DND-41 (cell line): ENCODE measurements around the gene UPF3A.

Experiments used
- ATAC-seq: fragments of 200-7000 bp; cut with Tn5 transposase; 3 replicates; pipeline ENCODE4 v1.9.1; 2021; ENCODE audit warnings: low read depth; ENCODE audit not compliant: insufficient read depth
- DNase-seq: peaks from one replicate; pipeline ENCODE4 v3.0.0-alpha.2; 2020
- H2AFZ ChIP-seq: 2 replicates; pipeline ENCODE4 v1.6.0; 2012; ENCODE audit warnings: low read depth, low read length
- H3K27ac ChIP-seq: 2 replicates; pipeline ENCODE4 v1.5.1; 2012; ENCODE audit warnings: low read length, inconsistent platforms
- H3K27me3 ChIP-seq: fragments of 200-600 bp; sonication (generic); 2 replicates; pipeline ENCODE4 v1.6.0; 2012; ENCODE audit warnings: low read length, mild to moderate bottlenecking, inconsistent platforms; ENCODE audit not compliant: insufficient read depth, poor library complexity
- H3K36me3 ChIP-seq: 2 replicates; pipeline ENCODE4 v1.5.1; 2012; ENCODE audit warnings: low read length, inconsistent platforms; ENCODE audit not compliant: insufficient read depth
- H3K4me1 ChIP-seq: 2 replicates; pipeline ENCODE4 v1.5.1; 2012; ENCODE audit warnings: mild to moderate bottlenecking, low read length; ENCODE audit not compliant: insufficient read depth
- H3K4me2 ChIP-seq: 2 replicates; pipeline ENCODE4 v1.6.0; 2012; ENCODE audit warnings: mild to moderate bottlenecking, moderate library complexity, low read length, inconsistent platforms; ENCODE audit not compliant: insufficient read depth
- H3K4me3 ChIP-seq, 2 experiments: fragments of 200-600 bp in 1 of 2; shearing (Covaris generic) in 1 of 2; 2 replicates each; pipeline ENCODE4 v1.5.1; 2012 to 2016; ENCODE audit warnings: inconsistent platforms in 2 of 2, low read length in 2 of 2, mild to moderate bottlenecking in 2 of 2, low read depth in 1 of 2, moderate library complexity in 1 of 2
- H3K79me2 ChIP-seq: 2 replicates; pipeline ENCODE4 v1.6.0; 2012; ENCODE audit warnings: low read length, inconsistent platforms; ENCODE audit not compliant: insufficient read depth
- H3K9ac ChIP-seq: 2 replicates; pipeline ENCODE4 v1.6.0; 2012; ENCODE audit warnings: low read depth, mild to moderate bottlenecking, inconsistent platforms, low read length, moderate library complexity
- H3K9me3 ChIP-seq: 2 replicates; pipeline ENCODE4 v1.5.1; 2012; ENCODE audit warnings: low read length, moderate library complexity, mild to moderate bottlenecking, inconsistent platforms; ENCODE audit not compliant: insufficient read depth, severe bottlenecking
- H4K20me1 ChIP-seq: 2 replicates; pipeline ENCODE4 v1.6.0; 2012; ENCODE audit warnings: low read length; ENCODE audit not compliant: insufficient read depth
- CTCF ChIP-seq: IDR thresholded peaks from 2 replicates; pipeline ENCODE4 v1.5.1; 2012; ENCODE audit warnings: borderline replicate concordance, low read length, moderate library complexity, mild to moderate bottlenecking; ENCODE audit not compliant: poor library complexity, severe bottlenecking; ENCODE audit errors: extremely low read depth
- EZH2 ChIP-seq: IDR thresholded peaks from 3 replicates; pipeline ENCODE4 v1.6.1; 2012; ENCODE audit warnings: borderline replicate concordance, low read depth, mild to moderate bottlenecking, moderate library complexity, low read length, inconsistent platforms; ENCODE audit not compliant: severe bottlenecking

UPF3A gene

GRCh38 chr13:114315074-114315785 is 33.8 kb downstream of the UPF3A start:
- Histone ChIP-seq H3K4me1 (peaks cover 67% of the 10 kb centered on the region), H4K20me1 (peaks cover 50% of the 10 kb centered on the region), H3K9ac (peak overlapping the region; percentile 97), H3K9me3 (no peaks in the 10 kb centered on the region), H3K79me2 (peaks cover 69% of the 10 kb centered on the region), H2AFZ (peak overlapping the region; percentile 86), H3K27me3 (no peaks in the 10 kb centered on the region), H3K36me3 (peaks cover 30% of the 10 kb centered on the region), H3K27ac (peak overlapping the region; percentile 92), H3K4me2 (peak overlapping the region; percentile 85), H3K4me3 (peak overlapping the region; percentile 74 to 87)
- DNase-seq (peak; percentile 20), ATAC-seq (peak; percentile 32; the same call in 2 of the 3 replicates)
- TF ChIP-seq EZH2 = no peak
- TF ChIP-seq CTCF = no peak

GRCh38 chr13:114318624-114319023 is 37.2 kb downstream of the UPF3A start:
- Histone ChIP-seq H3K4me2 (peak overlapping the region; percentile 85; the same call in 1 of the 2 replicates), H3K36me3 (peaks cover 63% of the 10 kb centered on the region), H3K27me3 (no peaks in the 10 kb centered on the region), H3K79me2 (peaks cover 95% of the 10 kb centered on the region), H3K4me1 (peaks cover 57% of the 10 kb centered on the region), H3K9me3 (no peaks in the 10 kb centered on the region), H3K4me3 (no peak overlapping the region), H3K27ac (no peak overlapping the region), H4K20me1 (peaks cover 65% of the 10 kb centered on the region), H2AFZ (no peak overlapping the region), H3K9ac (no peak overlapping the region)
- ATAC-seq (no peak), DNase-seq (no peak)
- TF ChIP-seq EZH2 (no peak), CTCF (no peak)

- Histone ChIP-seq H3K79me2 (peaks cover 95% of the 10 kb centered on the region), H3K27ac (no peak overlapping the region; the same call in 1 of the 2 replicates), H3K27me3 (no peaks in the 10 kb centered on the region), H3K9me3 (no peaks in the 10 kb centered on the region), H2AFZ (no peak overlapping the region), H3K4me2 (peak overlapping the region; percentile 85; the same call in 1 of the 2 replicates), H3K36me3 (peaks cover 71% of the 10 kb centered on the region), H3K4me1 (peaks cover 53% of the 10 kb centered on the region), H3K4me3 (no peak overlapping the region), H3K9ac (no peak overlapping the region), H4K20me1 (peaks cover 69% of the 10 kb centered on the region)
- DNase-seq = no peak
- ATAC-seq = no peak
- no peak for TF ChIP-seq CTCF
- TF ChIP-seq EZH2 = no peak
These were observed 38.1 kb downstream of the UPF3A start for GRCh38 chr13:114319441-114319913.

- no peak overlapping the region for H3K4me3 ChIP-seq
- peaks cover 77% of the 10 kb centered on the region for H3K36me3 ChIP-seq
- H3K9me3 ChIP-seq = no peaks in the 10 kb centered on the region
- TF ChIP-seq EZH2 (no peak), CTCF (no peak)
- 0 out of 2 replicates have a peak overlapping the region, but pooled peaks have one; percentile 85 for H3K4me2 ChIP-seq
- H3K27ac ChIP-seq = no peak overlapping the region
- H3K9ac ChIP-seq = no peak overlapping the region
- H2AFZ ChIP-seq = no peak overlapping the region
- no peaks in the 10 kb centered on the region for H3K27me3 ChIP-seq
- H3K4me1 ChIP-seq = peaks cover 50% of the 10 kb centered on the region
- ATAC-seq = no peak
- peaks cover 95% of the 10 kb centered on the region for H3K79me2 ChIP-seq
- no peak for DNase-seq
- peaks cover 70% of the 10 kb centered on the region for H4K20me1 ChIP-seq
These were observed 38.7 kb downstream of the UPF3A start for GRCh38 chr13:114320065-114320464.
